HepG2 (cell line): ENCODE results near the gene SPOP. TPM values are rescaled to one million over a fixed set of nuclear protein-coding genes. Genes with fewer than 3 reads are reported as not detected.
A peak's percentile ranks its signal among the peaks of the same experiment; 100 is the strongest.

Source experiments
- HMG20B ChIP-seq: conservative IDR thresholded peaks from 2 replicates; pipeline ENCODE4 v1.6.1; 2016; ENCODE audit warnings: missing genetic modification reagents, missing compliant biosample characterization
- KMT2A ChIP-seq: sonication (generic); formaldehyde crosslinking; IDR thresholded peaks from 2 replicates; pipeline ENCODE4 v1.4.0; 2020; ENCODE audit warnings: missing genetic modification reagents
- MEIS2 ChIP-seq: sonication (generic); formaldehyde crosslinking; IDR thresholded peaks from 2 replicates; pipeline ENCODE4 v1.9.0; 2021; ENCODE audit warnings: mild to moderate bottlenecking, missing genetic modification reagents
- NAIF1 ChIP-seq: sonication (generic); formaldehyde crosslinking; IDR thresholded peaks from 2 replicates; pipeline ENCODE4 v1.5.0; 2020; ENCODE audit warnings: mild to moderate bottlenecking, missing genetic modification reagents, borderline replicate concordance
- NFIB ChIP-seq: sonication (generic); formaldehyde crosslinking; IDR thresholded peaks from 2 replicates; pipeline ENCODE4 v1.9.0; 2021; ENCODE audit warnings: missing genetic modification reagents, mild to moderate bottlenecking, borderline replicate concordance
- PAWR ChIP-seq: sonication (generic); formaldehyde crosslinking; IDR thresholded peaks from 2 replicates; pipeline ENCODE4 v1.4.0; 2020; ENCODE audit warnings: missing genetic modification reagents, mild to moderate bottlenecking, borderline replicate concordance
- ZKSCAN8 ChIP-seq: IDR thresholded peaks from 2 replicates; pipeline ENCODE4 v1.6.1; 2016; ENCODE audit warnings: borderline replicate concordance, missing genetic modification reagents, missing compliant biosample characterization
- ZNF33A ChIP-seq: sonication (generic); formaldehyde crosslinking; IDR thresholded peaks from 2 replicates; pipeline ENCODE4 v1.5.1; 2020; ENCODE audit warnings: missing genetic modification reagents, mild to moderate bottlenecking, moderate library complexity, borderline replicate concordance
- ZNF710 ChIP-seq: sonication (generic); formaldehyde crosslinking; IDR thresholded peaks from 2 replicates; pipeline ENCODE4 v1.5.0; 2020; ENCODE audit warnings: mild to moderate bottlenecking, missing genetic modification reagents, borderline replicate concordance
- ZNF800 ChIP-seq: sonication (generic); formaldehyde crosslinking; IDR thresholded peaks from 2 replicates; pipeline ENCODE4 v1.4.0; 2020; ENCODE audit warnings: missing genetic modification reagents
- polyA plus RNA-seq, 8 experiments: library from polyadenylated mRNA; depleted of rRNA in 3 of 8; stranded (reverse) in 7 of 8; unstranded in 1 of 8; fragments of >200 nt; fragmentation: Illumina TruSeq in 4 of 8; extraction: Trizol in 4 of 8; gene quantifications; 2 replicates each; pipeline versions ENCODE4 v1.2.1 to v1.2.3, GENCODE V29; 2011 to 2016; ENCODE audit warnings: low read depth in 4 of 8, missing spikeins in 1 of 8, mixed read lengths in 1 of 8; ENCODE audit not compliant: insufficient read depth in 1 of 8
- total RNA-seq, 5 experiments: library from RNA; depleted of rRNA; stranded (reverse); fragments of >200 nt; fragmentation: Illumina TruSeq; extraction: Trizol; gene quantifications; 2 replicates each; pipeline ENCODE4 v1.2.3, GENCODE V29; 2016; ENCODE audit warnings: low read depth in 1 of 5
- TF ChIP-seq, protein P1 (sequence below): sonication (generic); formaldehyde crosslinking; conservative IDR thresholded peaks from 2 replicates; pipeline ENCODE4 v1.8.0; 2022; ENCODE audit warnings: missing genetic modification reagents
- TF ChIP-seq, protein P2 (sequence below), 2 experiments: fragments of 450-650 bp in 1 of 2; sonication (generic) in 1 of 2; formaldehyde crosslinking; IDR thresholded peaks; 2 replicates each; pipeline versions ENCODE4 v1.5.0 to v1.8.0; 2020 to 2022; ENCODE audit warnings: mild to moderate bottlenecking in 1 of 2, missing genetic modification reagents in 1 of 2
- TF ChIP-seq, protein P3 (sequence below): sonication (generic); formaldehyde crosslinking; IDR thresholded peaks from 2 replicates; pipeline ENCODE4 v1.4.0; 2020; ENCODE audit warnings: missing genetic modification reagents, borderline replicate concordance
- TF ChIP-seq, protein P4 (sequence below): sonication (generic); formaldehyde crosslinking; IDR thresholded peaks from 2 replicates; pipeline ENCODE4 v1.4.0; 2020; ENCODE audit warnings: mild to moderate bottlenecking, low read depth, missing genetic modification reagents

SPOP gene
- total and polyA plus RNA-seq, 2 of the 13 experiments (the other 11 are each of a cell fraction or from before 2014, with no cell fraction given) = 52.8 to 60.8 TPM

DNA sequence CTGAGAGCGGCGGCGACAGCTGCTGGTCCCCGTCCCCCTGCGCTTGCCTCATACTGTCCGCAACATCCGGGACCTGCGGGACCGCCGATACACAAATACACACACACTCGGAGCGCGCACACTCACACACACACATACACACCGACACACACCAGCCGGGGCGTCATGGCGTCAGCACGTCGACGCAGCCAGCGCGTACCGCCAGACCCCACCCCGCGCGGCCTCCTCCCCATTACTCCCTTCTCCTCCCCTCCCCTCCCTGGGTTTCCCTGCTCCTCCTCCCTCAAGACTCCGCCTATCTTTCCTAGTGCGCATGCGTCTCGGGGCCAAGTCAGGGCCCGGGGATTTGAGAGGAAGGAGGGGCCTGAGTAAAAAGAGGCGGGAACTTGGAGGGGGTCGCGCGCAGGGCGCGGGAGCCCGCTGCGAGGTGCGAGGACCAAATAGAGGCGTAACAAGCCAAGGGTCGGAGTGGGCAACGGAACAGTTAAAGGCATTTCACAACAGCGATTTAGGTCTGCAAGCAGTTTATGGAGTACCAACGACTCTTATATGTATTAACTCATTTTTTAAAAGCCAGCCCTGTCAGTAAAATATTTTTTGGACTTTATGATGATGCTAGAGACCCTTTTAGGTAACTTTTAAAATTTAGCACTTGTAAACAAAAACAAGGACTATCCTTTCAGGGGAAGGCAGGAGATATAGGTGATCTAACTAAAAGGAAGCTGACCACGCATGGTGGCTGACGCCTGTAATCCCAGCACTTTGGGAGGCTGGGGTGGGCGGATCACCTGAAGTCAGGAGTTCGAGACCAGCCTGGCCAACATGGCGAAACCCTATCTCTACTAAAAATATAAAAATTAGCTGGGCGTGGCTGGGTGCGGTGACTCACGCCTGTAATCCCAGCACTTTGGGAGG lies at the start of gene SPOP (continued):
- TF ChIP-seq ZKSCAN8 (CRISPR knock-in tag) = peak; percentile 83
- TF ChIP-seq, protein P1, sequence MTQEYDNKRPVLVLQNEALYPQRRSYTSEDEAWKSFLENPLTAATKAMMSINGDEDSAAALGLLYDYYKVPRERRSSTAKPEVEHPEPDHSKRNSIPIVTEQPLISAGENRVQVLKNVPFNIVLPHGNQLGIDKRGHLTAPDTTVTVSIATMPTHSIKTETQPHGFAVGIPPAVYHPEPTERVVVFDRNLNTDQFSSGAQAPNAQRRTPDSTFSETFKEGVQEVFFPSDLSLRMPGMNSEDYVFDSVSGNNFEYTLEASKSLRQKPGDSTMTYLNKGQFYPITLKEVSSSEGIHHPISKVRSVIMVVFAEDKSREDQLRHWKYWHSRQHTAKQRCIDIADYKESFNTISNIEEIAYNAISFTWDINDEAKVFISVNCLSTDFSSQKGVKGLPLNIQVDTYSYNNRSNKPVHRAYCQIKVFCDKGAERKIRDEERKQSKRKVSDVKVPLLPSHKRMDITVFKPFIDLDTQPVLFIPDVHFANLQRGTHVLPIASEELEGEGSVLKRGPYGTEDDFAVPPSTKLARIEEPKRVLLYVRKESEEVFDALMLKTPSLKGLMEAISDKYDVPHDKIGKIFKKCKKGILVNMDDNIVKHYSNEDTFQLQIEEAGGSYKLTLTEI (CRISPR knock-in tag) = no peak; the same call in 1 of the 2 replicates
- TF ChIP-seq, protein P2, sequence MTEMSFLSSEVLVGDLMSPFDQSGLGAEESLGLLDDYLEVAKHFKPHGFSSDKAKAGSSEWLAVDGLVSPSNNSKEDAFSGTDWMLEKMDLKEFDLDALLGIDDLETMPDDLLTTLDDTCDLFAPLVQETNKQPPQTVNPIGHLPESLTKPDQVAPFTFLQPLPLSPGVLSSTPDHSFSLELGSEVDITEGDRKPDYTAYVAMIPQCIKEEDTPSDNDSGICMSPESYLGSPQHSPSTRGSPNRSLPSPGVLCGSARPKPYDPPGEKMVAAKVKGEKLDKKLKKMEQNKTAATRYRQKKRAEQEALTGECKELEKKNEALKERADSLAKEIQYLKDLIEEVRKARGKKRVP (CRISPR knock-in tag; IDR thresholded peaks at IDR 0.05) = peak in 1 of 2 experiments; percentile 89; a peak in 2 of 4 replicates
- TF ChIP-seq, protein P3, sequence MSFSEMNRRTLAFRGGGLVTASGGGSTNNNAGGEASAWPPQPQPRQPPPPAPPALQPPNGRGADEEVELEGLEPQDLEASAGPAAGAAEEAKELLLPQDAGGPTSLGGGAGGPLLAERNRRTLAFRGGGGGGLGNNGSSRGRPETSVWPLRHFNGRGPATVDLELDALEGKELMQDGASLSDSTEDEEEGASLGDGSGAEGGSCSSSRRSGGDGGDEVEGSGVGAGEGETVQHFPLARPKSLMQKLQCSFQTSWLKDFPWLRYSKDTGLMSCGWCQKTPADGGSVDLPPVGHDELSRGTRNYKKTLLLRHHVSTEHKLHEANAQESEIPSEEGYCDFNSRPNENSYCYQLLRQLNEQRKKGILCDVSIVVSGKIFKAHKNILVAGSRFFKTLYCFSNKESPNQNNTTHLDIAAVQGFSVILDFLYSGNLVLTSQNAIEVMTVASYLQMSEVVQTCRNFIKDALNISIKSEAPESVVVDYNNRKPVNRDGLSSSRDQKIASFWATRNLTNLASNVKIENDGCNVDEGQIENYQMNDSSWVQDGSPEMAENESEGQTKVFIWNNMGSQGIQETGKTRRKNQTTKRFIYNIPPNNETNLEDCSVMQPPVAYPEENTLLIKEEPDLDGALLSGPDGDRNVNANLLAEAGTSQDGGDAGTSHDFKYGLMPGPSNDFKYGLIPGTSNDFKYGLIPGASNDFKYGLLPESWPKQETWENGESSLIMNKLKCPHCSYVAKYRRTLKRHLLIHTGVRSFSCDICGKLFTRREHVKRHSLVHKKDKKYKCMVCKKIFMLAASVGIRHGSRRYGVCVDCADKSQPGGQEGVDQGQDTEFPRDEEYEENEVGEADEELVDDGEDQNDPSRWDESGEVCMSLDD (CRISPR knock-in tag) = peak; percentile 85; the same call in 1 of the 2 replicates
- TF ChIP-seq HMG20B (CRISPR knock-in tag) = peak; percentile 27; the same call in 1 of the 2 replicates
- peak; percentile 33; the same call in 1 of the 2 replicates for TF ChIP-seq PAWR
- peak; percentile 53; the same call in 1 of the 2 replicates for TF ChIP-seq ZNF710 (CRISPR knock-in tag)
- TF ChIP-seq KMT2A = peak; percentile 63; the same call in 1 of the 2 replicates
- TF ChIP-seq, protein P4, sequence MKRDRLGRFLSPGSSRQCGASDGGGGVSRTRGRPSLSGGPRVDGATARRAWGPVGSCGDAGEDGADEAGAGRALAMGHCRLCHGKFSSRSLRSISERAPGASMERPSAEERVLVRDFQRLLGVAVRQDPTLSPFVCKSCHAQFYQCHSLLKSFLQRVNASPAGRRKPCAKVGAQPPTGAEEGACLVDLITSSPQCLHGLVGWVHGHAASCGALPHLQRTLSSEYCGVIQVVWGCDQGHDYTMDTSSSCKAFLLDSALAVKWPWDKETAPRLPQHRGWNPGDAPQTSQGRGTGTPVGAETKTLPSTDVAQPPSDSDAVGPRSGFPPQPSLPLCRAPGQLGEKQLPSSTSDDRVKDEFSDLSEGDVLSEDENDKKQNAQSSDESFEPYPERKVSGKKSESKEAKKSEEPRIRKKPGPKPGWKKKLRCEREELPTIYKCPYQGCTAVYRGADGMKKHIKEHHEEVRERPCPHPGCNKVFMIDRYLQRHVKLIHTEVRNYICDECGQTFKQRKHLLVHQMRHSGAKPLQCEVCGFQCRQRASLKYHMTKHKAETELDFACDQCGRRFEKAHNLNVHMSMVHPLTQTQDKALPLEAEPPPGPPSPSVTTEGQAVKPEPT (CRISPR knock-in tag) = peak; percentile 98
- peak; percentile 91 for TF ChIP-seq MEIS2
- no peak for TF ChIP-seq ZNF33A
- peak; percentile 96 for TF ChIP-seq NAIF1 (CRISPR knock-in tag)
- peak; percentile 92; the same call in 1 of the 2 replicates for TF ChIP-seq ZNF800 (CRISPR knock-in tag)
- no peak for TF ChIP-seq NFIB (CRISPR knock-in tag)
